GM11168 (cell line): Measurements from ENCODE around the gene SMYD5.

ENCODE experiments used
- in situ Hi-C: fragments of 300-500 bp; cut with MboI; formaldehyde crosslinking; loops from one replicate; pipeline ENCODE4 v1.12.0; 2022; ENCODE audit warnings: low sequenced_read_pairs; ENCODE audit not compliant: unreplicated experiment

SMYD5 gene

GRCh38 chr2:73235315-73236028 is 21.4 kb downstream of the SMYD5 start:
- in situ Hi-C loops: no loop called here

GRCh38 chr2:73237168-73237567 is 23.1 kb downstream of the SMYD5 start:
- in situ Hi-C loops: no loop called here

- in situ Hi-C loops: no loop called here
Measured at GRCh38 chr2:73238149-73238548, 24.1 kb downstream of the SMYD5 start.

- in situ Hi-C loops: no loop called here
Measured at GRCh38 chr2:73238976-73239375, 24.9 kb downstream of the SMYD5 start.

GRCh38 chr2:73239776-73240175 is 25.7 kb downstream of the SMYD5 start:
- in situ Hi-C loops: no loop called here

- in situ Hi-C loops: no loop called here
Measured at GRCh38 chr2:73243884-73244570, 30.0 kb downstream of the SMYD5 start.

GRCh38 chr2:73244580-73244979 is 30.5 kb downstream of the SMYD5 start:
- in situ Hi-C loops: no loop called here

GRCh38 chr2:73246850-73247249 is 32.8 kb downstream of the SMYD5 start:
- in situ Hi-C loops: no loop called here

GRCh38 chr2:73249636-73250035 is 35.6 kb downstream of the SMYD5 start:
- in situ Hi-C loops: no loop called here

- in situ Hi-C loops: no loop called here
Measured at GRCh38 chr2:73250872-73251846, 37.1 kb downstream of the SMYD5 start.

- in situ Hi-C loops: no loop called here
Measured at GRCh38 chr2:73252238-73253027, 38.4 kb downstream of the SMYD5 start.

GRCh38 chr2:73253400-73253799 is 39.4 kb downstream of the SMYD5 start:
- in situ Hi-C loops: no loop called here

GRCh38 chr2:73253901-73254300 is 39.9 kb downstream of the SMYD5 start:
- in situ Hi-C loops: no loop called here

- in situ Hi-C loops: no loop called here
Measured at GRCh38 chr2:73254343-73255006, 40.4 kb downstream of the SMYD5 start.

GRCh38 chr2:73255007-73255644 is 41.1 kb downstream of the SMYD5 start:
- in situ Hi-C loops: no loop called here

- in situ Hi-C loops: no loop called here
Measured at GRCh38 chr2:73255907-73256617, 42.0 kb downstream of the SMYD5 start.

- in situ Hi-C loops: no loop called here
Measured at GRCh38 chr2:73256618-73256922, 42.5 kb downstream of the SMYD5 start.

- in situ Hi-C loops: no loop called here
Measured at GRCh38 chr2:73257021-73257420, 43.0 kb downstream of the SMYD5 start.
